ENCODE measurements around the gene TNNI3. TPM values are rescaled to one million over a fixed set of nuclear protein-coding genes. Genes with fewer than 3 reads are reported as not detected.
A peak's percentile ranks its signal among the peaks of the same experiment; 100 is the strongest.

TNNI3 gene
- total and polyA plus RNA-seq, 9 of the 15 experiments (the other 6 are each of a cell fraction or from before 2014, with no cell fraction given), result 4.7 to 158 (median 42.0) TPM

DNA sequence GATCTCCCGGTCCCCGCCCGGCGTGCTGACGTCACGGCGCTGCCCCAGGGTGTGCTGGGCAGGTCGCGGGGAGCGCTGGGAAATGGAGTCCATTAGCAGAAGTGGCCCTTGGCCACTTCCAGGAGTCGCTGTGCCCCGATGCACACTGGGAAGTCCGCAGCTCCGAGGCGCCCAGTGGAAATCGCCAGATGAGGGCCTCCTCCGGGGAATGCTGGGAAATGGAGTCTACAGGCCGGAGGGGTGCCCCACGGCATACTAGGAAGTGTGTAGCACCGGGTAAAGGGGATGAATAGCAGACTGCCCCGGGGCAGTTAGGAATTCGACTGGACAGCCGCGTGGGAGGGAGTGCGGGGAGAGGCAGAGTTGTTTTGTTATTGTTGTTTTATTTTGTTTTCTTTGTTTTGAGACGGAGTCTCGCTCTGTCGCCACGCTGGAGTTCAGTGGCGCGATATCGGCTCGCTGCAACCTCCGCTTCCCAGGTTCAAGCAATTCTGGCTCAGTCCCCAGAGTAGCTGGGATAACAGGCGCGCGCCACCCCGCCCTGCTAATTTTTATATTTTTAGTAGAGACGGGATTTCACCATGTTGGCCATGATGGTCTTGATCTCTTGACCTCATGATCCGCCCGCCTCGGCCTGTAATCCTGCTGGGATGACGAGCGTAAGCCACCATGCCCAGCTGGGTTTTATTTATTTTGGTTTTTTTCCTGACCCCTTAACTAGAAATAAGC lies 39.7 kb downstream of the TNNI3 start (continued):
- peak; percentile 21 for TF ChIP-seq RBBP5 (IDR thresholded peaks at IDR 0.05; ENCODE audit: borderline replicate concordance, insufficient read depth, low read length, poor library complexity, severe bottlenecking)
- no peak for TF ChIP-seq ARID2 (IDR thresholded peaks at IDR 0.05)
- peak; percentile 19 to 55; a peak in 1 of 4 replicates for TF ChIP-seq TEAD1 (CRISPR knock-in tag; IDR thresholded peaks at IDR 0.05)
- no peak for TF ChIP-seq LEF1 (IDR thresholded peaks at IDR 0.05)
- TF ChIP-seq, protein P1, sequence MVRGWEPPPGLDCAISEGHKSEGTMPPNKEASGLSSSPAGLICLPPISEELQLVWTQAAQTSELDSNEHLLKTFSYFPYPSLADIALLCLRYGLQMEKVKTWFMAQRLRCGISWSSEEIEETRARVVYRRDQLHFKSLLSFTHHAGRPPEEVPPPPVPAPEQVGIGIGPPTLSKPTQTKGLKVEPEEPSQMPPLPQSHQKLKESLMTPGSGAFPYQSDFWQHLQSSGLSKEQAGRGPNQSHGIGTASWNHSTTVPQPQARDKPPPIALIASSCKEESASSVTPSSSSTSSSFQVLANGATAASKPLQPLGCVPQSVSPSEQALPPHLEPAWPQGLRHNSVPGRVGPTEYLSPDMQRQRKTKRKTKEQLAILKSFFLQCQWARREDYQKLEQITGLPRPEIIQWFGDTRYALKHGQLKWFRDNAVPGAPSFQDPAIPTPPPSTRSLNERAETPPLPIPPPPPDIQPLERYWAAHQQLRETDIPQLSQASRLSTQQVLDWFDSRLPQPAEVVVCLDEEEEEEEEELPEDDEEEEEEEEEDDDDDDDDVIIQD (CRISPR knock-in tag; IDR thresholded peaks at IDR 0.05), result 0 out of 2 replicates have a peak, but pooled peaks have one; percentile 30
- TF ChIP-seq, protein P2, sequence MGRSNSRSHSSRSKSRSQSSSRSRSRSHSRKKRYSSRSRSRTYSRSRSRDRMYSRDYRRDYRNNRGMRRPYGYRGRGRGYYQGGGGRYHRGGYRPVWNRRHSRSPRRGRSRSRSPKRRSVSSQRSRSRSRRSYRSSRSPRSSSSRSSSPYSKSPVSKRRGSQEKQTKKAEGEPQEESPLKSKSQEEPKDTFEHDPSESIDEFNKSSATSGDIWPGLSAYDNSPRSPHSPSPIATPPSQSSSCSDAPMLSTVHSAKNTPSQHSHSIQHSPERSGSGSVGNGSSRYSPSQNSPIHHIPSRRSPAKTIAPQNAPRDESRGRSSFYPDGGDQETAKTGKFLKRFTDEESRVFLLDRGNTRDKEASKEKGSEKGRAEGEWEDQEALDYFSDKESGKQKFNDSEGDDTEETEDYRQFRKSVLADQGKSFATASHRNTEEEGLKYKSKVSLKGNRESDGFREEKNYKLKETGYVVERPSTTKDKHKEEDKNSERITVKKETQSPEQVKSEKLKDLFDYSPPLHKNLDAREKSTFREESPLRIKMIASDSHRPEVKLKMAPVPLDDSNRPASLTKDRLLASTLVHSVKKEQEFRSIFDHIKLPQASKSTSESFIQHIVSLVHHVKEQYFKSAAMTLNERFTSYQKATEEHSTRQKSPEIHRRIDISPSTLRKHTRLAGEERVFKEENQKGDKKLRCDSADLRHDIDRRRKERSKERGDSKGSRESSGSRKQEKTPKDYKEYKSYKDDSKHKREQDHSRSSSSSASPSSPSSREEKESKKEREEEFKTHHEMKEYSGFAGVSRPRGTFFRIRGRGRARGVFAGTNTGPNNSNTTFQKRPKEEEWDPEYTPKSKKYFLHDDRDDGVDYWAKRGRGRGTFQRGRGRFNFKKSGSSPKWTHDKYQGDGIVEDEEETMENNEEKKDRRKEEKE (IDR thresholded peaks at IDR 0.05; ENCODE audit: borderline replicate concordance in 1 of 2, control insufficient read depth in 1 of 2, low read depth in 2 of 2, low read length in 1 of 2), result peak in 1 of 2 experiments; percentile 85; a peak in 1 of 4 replicates
- TF ChIP-seq PHF8 (IDR thresholded peaks at IDR 0.05; ENCODE audit: borderline replicate concordance, low read length), result peak; percentile 82; the same call in 1 of the 2 replicates
- peak; percentile 81 for TF ChIP-seq GABPB1 (CRISPR knock-in tag; IDR thresholded peaks at IDR 0.05)
- TF ChIP-seq, protein P3, sequence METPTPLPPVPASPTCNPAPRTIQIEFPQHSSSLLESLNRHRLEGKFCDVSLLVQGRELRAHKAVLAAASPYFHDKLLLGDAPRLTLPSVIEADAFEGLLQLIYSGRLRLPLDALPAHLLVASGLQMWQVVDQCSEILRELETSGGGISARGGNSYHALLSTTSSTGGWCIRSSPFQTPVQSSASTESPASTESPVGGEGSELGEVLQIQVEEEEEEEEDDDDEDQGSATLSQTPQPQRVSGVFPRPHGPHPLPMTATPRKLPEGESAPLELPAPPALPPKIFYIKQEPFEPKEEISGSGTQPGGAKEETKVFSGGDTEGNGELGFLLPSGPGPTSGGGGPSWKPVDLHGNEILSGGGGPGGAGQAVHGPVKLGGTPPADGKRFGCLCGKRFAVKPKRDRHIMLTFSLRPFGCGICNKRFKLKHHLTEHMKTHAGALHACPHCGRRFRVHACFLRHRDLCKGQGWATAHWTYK (CRISPR knock-in tag; IDR thresholded peaks at IDR 0.05), result peak; percentile 45; the same call in 1 of the 2 replicates
- TF ChIP-seq RAD51 (IDR thresholded peaks at IDR 0.05; ENCODE audit: borderline replicate concordance, low read depth), result no peak
- TF ChIP-seq HEY1 (CRISPR knock-in tag; IDR thresholded peaks at IDR 0.05; ENCODE audit: borderline replicate concordance), result no peak
- TF ChIP-seq RBM39 (optimal IDR thresholded peaks at IDR 0.05; ENCODE audit: low read depth, low read length), result no peak
- TF ChIP-seq NCOA6 (IDR thresholded peaks at IDR 0.05), result no peak; the same call in 1 of the 2 replicates
- TF ChIP-seq, protein P4, sequence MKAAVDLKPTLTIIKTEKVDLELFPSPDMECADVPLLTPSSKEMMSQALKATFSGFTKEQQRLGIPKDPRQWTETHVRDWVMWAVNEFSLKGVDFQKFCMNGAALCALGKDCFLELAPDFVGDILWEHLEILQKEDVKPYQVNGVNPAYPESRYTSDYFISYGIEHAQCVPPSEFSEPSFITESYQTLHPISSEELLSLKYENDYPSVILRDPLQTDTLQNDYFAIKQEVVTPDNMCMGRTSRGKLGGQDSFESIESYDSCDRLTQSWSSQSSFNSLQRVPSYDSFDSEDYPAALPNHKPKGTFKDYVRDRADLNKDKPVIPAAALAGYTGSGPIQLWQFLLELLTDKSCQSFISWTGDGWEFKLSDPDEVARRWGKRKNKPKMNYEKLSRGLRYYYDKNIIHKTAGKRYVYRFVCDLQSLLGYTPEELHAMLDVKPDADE (conservative IDR thresholded peaks at IDR 0.05; ENCODE audit: control insufficient read depth, low read depth, low read length), result peak; percentile 97
- no peak for TF ChIP-seq ZNF444 (CRISPR knock-in tag; IDR thresholded peaks at IDR 0.05)
- TF ChIP-seq HMG20A (CRISPR knock-in tag; conservative IDR thresholded peaks at IDR 0.05), result no peak
- TF ChIP-seq POLR3A (IDR thresholded peaks at IDR 0.05; ENCODE audit: borderline replicate concordance, extremely low read depth, insufficient read depth, insufficient read length), result no peak
- TF ChIP-seq SMARCA5 (IDR thresholded peaks at IDR 0.05), result no peak
